Gastrocnemius medialis (tissue), 4 donors: ENCODE results near the gene EFR3B.

Experiments used
- POLR2A ChIP-seq, 2 donors: fragments of 450-650 bp; IDR thresholded peaks; one replicate each; pipeline ENCODE4 v1.6.1; 2017; ENCODE audit warnings: antibody characterized with exemption in 2 of 2, mild to moderate bottlenecking in 2 of 2, moderate library complexity in 2 of 2
- TF ChIP-seq, protein P1 (sequence below), 5 experiments: fragments of 450-650 bp in 3 of 5; fragments of 200-600 bp in 2 of 5; sonication (generic) in 2 of 5; IDR thresholded peaks in 4 of 5; conservative IDR thresholded peaks in 1 of 5; 1 replicate in 4 of 5; 2 replicates in 1 of 5; pipeline ENCODE4 v1.5.1; 2016 to 2019; ENCODE audit warnings: antibody characterized with exemption in 5 of 5, mild to moderate bottlenecking in 3 of 5, moderate library complexity in 3 of 5

DNA sequence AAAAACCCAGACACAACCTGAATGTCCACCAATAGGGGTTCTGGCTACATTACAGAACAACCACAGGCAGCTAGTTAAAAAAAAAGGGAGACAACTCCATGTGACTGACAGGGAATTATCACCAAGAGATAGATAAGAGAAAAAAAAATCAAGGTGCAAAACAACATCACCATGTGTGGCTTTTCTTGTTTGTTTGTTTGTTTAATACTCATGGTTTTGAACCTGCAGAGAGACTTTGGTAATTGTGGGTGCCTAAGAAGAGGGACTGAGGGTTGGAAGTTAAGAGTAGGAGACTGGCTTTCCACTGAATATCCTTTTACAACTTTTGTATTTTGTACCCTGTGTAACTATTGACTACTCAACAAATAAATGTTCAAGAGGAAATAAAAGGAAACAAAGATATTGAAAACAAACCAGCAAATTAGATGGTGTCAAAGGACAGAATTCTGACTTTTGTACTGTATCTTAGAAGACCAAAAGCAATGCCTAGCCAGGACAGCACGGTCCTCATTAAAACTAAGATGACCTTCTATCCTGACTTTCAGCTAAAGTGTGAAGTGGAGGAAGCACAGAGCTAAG, 47.6 kb upstream of the EFR3B start:
- TF ChIP-seq, protein P1, sequence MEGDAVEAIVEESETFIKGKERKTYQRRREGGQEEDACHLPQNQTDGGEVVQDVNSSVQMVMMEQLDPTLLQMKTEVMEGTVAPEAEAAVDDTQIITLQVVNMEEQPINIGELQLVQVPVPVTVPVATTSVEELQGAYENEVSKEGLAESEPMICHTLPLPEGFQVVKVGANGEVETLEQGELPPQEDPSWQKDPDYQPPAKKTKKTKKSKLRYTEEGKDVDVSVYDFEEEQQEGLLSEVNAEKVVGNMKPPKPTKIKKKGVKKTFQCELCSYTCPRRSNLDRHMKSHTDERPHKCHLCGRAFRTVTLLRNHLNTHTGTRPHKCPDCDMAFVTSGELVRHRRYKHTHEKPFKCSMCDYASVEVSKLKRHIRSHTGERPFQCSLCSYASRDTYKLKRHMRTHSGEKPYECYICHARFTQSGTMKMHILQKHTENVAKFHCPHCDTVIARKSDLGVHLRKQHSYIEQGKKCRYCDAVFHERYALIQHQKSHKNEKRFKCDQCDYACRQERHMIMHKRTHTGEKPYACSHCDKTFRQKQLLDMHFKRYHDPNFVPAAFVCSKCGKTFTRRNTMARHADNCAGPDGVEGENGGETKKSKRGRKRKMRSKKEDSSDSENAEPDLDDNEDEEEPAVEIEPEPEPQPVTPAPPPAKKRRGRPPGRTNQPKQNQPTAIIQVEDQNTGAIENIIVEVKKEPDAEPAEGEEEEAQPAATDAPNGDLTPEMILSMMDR (IDR thresholded peaks at IDR 0.05 in 4 of 5, conservative IDR thresholded peaks at IDR 0.05 in 1 of 5), result no peak
- TF ChIP-seq POLR2A (IDR thresholded peaks at IDR 0.05), result no peak
